ENCODE measurements around the gene NELL2. TPM values are rescaled to one million over a fixed set of nuclear protein-coding genes. Genes with fewer than 3 reads are reported as not detected.

NELL2 gene
- total and polyA plus RNA-seq, 4 donors: 0.09 to 0.42 (median 0.17) TPM; not detected in 1

DNA sequence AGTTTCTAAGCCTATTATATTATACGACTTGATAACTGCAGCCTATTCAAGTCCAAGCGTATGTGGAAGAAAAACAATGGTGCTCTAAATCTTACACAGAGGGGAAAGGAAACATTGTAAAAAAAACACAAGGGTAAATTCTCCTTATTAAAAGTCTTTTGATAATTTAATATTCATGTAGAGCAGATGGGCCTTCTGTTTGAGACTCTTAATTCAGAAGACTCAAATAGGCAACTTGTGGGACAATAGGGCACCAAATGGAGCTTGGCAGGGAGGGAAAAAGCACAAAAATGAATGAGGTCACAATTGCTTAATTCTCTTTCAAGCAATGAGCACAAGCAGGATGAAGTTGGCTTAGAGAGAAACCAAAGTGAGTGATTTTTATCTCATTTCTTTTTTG lies 159.4 kb downstream of the NELL2 start:
- no peaks in the 10 kb centered on the region for H3K27me3 ChIP-seq (ENCODE audit: control insufficient read depth in 4 of 4, insufficient read depth in 4 of 4, low read length in 3 of 4)
- DNase-seq (ENCODE audit: low spot score): no peak
- no peak for TF ChIP-seq FOXA2 (IDR thresholded peaks at IDR 0.05)
- TF ChIP-seq SP1 (IDR thresholded peaks at IDR 0.05): no peak
- TF ChIP-seq, protein P1, sequence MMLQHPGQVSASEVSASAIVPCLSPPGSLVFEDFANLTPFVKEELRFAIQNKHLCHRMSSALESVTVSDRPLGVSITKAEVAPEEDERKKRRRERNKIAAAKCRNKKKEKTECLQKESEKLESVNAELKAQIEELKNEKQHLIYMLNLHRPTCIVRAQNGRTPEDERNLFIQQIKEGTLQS (IDR thresholded peaks at IDR 0.05): no peak
- no peak for TF ChIP-seq TAF1 (conservative IDR thresholded peaks at IDR 0.05)
- no peak for TF ChIP-seq RAD21 (IDR thresholded peaks at IDR 0.05)
- no peak for TF ChIP-seq JUND (IDR thresholded peaks at IDR 0.05)
- TF ChIP-seq, protein P2, sequence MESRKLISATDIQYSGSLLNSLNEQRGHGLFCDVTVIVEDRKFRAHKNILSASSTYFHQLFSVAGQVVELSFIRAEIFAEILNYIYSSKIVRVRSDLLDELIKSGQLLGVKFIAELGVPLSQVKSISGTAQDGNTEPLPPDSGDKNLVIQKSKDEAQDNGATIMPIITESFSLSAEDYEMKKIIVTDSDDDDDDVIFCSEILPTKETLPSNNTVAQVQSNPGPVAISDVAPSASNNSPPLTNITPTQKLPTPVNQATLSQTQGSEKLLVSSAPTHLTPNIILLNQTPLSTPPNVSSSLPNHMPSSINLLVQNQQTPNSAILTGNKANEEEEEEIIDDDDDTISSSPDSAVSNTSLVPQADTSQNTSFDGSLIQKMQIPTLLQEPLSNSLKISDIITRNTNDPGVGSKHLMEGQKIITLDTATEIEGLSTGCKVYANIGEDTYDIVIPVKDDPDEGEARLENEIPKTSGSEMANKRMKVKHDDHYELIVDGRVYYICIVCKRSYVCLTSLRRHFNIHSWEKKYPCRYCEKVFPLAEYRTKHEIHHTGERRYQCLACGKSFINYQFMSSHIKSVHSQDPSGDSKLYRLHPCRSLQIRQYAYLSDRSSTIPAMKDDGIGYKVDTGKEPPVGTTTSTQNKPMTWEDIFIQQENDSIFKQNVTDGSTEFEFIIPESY (IDR thresholded peaks at IDR 0.05): no peak
- TF ChIP-seq EGR1 (IDR thresholded peaks at IDR 0.05; ENCODE audit: low read depth in 2 of 2): no peak
- TF ChIP-seq GABPA (IDR thresholded peaks at IDR 0.05 in 1 of 2, conservative IDR thresholded peaks at IDR 0.05 in 1 of 2): no peak
- WGBS: 92% methylated on average over 2 of the region's 2 CpGs
- no peaks in the 10 kb centered on the region for H3K4me1 ChIP-seq (ENCODE audit: control insufficient read depth in 4 of 4, insufficient read depth in 4 of 4, low read length in 3 of 4)
- H3K27ac ChIP-seq (ENCODE audit: low read depth in 1 of 2, low read length in 2 of 2): no peak overlapping the region
- H3K36me3 ChIP-seq (ENCODE audit: control insufficient read depth in 4 of 4, insufficient read depth in 3 of 4, low read depth in 1 of 4, low read length in 3 of 4): no peaks in the 10 kb centered on the region
- H3K9me3 ChIP-seq (ENCODE audit: control insufficient read depth in 4 of 4, low read length in 3 of 4): no peaks in the 10 kb centered on the region
- no peak overlapping the region for H3K9ac ChIP-seq (ENCODE audit: low read depth in 1 of 2, low read length in 2 of 2)
- no peak overlapping the region for H3K4me3 ChIP-seq (ENCODE audit: low read depth in 1 of 3, low read length in 3 of 3)

DNA sequence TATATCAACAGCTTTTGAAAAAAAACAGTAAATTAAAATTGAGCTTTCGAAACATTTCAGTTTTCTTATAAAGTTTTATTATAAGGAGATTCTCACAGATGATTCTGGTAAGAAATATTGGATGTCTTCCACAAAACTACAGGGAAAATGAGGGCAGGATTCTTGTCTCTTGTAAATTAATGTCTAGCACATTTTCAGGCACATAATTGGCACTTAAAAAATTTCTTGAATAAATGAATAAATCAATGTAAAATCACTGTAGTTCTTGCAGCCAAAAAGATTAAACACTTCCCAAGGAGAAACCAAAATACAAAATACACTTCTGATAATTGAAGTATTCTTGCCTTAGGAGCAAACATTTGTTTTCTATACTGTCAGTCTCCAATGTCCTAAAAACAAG lies 164.4 kb downstream of the NELL2 start:
- Histone ChIP-seq H3K36me3 (ENCODE audit: control insufficient read depth in 4 of 4, insufficient read depth in 3 of 4, low read depth in 1 of 4, low read length in 3 of 4) (no peaks in the 10 kb centered on the region), H3K4me1 (ENCODE audit: control insufficient read depth in 4 of 4, insufficient read depth in 4 of 4, low read length in 3 of 4) (no peaks in the 10 kb centered on the region), H3K27ac (ENCODE audit: low read depth in 1 of 2, low read length in 2 of 2) (no peak overlapping the region), H3K4me3 (ENCODE audit: low read depth in 1 of 3, low read length in 3 of 3) (no peak overlapping the region), H3K27me3 (ENCODE audit: control insufficient read depth in 4 of 4, insufficient read depth in 4 of 4, low read length in 3 of 4) (no peaks in the 10 kb centered on the region), H3K9me3 (ENCODE audit: control insufficient read depth in 4 of 4, low read length in 3 of 4) (no peaks in the 10 kb centered on the region), H3K9ac (ENCODE audit: low read depth in 1 of 2, low read length in 2 of 2) (no peak overlapping the region)
- 84% methylated on average over 1 of the region's 1 CpG for WGBS
- DNase-seq (ENCODE audit: low spot score): no peak
- no peak for TF ChIP-seq RAD21 (IDR thresholded peaks at IDR 0.05)
- TF ChIP-seq SP1 (IDR thresholded peaks at IDR 0.05): no peak
- TF ChIP-seq EGR1 (IDR thresholded peaks at IDR 0.05; ENCODE audit: low read depth in 2 of 2): no peak
- TF ChIP-seq NR2F2 (IDR thresholded peaks at IDR 0.05): no peak
- TF ChIP-seq HNF4A (conservative IDR thresholded peaks at IDR 0.05): no peak
- TF ChIP-seq HNF4G (IDR thresholded peaks at IDR 0.05): no peak

DNA sequence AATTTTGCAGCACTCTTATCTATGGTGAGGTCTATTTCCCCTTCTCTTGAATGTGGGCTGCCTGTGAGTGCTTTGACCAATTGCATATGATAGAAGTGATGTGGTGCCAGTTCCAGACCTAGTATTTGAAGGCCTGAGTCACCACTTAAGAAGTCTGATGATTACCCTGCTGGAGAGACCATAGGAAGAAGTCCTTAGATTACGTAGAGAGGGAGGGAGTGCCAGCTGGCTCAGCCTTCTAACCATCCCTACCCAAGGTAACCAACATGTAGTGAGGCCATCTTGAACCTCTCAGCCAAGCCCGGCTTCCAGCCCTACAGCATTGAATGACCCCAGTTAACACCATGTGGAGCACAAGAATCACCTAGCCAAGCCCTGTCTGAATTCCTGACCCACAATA lies 166.9 kb downstream of the NELL2 start:
- no peak for DNase-seq (ENCODE audit: low spot score)
- H3K27ac ChIP-seq (ENCODE audit: low read depth in 1 of 2, low read length in 2 of 2): no peak overlapping the region
- TF ChIP-seq HNF4A (conservative IDR thresholded peaks at IDR 0.05): no peak
- TF ChIP-seq RXRA (IDR thresholded peaks at IDR 0.05): no peak
- TF ChIP-seq YY1 (IDR thresholded peaks at IDR 0.05): no peak
- no peak for TF ChIP-seq NR2F2 (IDR thresholded peaks at IDR 0.05)
- no peak for TF ChIP-seq TAF1 (conservative IDR thresholded peaks at IDR 0.05)
- TF ChIP-seq, protein P2 (IDR thresholded peaks at IDR 0.05): no peak
- TF ChIP-seq, protein P3, sequence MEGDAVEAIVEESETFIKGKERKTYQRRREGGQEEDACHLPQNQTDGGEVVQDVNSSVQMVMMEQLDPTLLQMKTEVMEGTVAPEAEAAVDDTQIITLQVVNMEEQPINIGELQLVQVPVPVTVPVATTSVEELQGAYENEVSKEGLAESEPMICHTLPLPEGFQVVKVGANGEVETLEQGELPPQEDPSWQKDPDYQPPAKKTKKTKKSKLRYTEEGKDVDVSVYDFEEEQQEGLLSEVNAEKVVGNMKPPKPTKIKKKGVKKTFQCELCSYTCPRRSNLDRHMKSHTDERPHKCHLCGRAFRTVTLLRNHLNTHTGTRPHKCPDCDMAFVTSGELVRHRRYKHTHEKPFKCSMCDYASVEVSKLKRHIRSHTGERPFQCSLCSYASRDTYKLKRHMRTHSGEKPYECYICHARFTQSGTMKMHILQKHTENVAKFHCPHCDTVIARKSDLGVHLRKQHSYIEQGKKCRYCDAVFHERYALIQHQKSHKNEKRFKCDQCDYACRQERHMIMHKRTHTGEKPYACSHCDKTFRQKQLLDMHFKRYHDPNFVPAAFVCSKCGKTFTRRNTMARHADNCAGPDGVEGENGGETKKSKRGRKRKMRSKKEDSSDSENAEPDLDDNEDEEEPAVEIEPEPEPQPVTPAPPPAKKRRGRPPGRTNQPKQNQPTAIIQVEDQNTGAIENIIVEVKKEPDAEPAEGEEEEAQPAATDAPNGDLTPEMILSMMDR (IDR thresholded peaks at IDR 0.05; ENCODE audit: low read depth, low read length, missing input control): no peak
- TF ChIP-seq, protein P4, sequence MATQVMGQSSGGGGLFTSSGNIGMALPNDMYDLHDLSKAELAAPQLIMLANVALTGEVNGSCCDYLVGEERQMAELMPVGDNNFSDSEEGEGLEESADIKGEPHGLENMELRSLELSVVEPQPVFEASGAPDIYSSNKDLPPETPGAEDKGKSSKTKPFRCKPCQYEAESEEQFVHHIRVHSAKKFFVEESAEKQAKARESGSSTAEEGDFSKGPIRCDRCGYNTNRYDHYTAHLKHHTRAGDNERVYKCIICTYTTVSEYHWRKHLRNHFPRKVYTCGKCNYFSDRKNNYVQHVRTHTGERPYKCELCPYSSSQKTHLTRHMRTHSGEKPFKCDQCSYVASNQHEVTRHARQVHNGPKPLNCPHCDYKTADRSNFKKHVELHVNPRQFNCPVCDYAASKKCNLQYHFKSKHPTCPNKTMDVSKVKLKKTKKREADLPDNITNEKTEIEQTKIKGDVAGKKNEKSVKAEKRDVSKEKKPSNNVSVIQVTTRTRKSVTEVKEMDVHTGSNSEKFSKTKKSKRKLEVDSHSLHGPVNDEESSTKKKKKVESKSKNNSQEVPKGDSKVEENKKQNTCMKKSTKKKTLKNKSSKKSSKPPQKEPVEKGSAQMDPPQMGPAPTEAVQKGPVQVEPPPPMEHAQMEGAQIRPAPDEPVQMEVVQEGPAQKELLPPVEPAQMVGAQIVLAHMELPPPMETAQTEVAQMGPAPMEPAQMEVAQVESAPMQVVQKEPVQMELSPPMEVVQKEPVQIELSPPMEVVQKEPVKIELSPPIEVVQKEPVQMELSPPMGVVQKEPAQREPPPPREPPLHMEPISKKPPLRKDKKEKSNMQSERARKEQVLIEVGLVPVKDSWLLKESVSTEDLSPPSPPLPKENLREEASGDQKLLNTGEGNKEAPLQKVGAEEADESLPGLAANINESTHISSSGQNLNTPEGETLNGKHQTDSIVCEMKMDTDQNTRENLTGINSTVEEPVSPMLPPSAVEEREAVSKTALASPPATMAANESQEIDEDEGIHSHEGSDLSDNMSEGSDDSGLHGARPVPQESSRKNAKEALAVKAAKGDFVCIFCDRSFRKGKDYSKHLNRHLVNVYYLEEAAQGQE (IDR thresholded peaks at IDR 0.05): no peak
- TF ChIP-seq RAD21 (IDR thresholded peaks at IDR 0.05): no peak
- TF ChIP-seq, protein P1 (IDR thresholded peaks at IDR 0.05): no peak
- no peak for TF ChIP-seq JUND (IDR thresholded peaks at IDR 0.05)
- TF ChIP-seq GABPA (IDR thresholded peaks at IDR 0.05 in 1 of 2, conservative IDR thresholded peaks at IDR 0.05 in 1 of 2): no peak
- TF ChIP-seq EGR1 (IDR thresholded peaks at IDR 0.05; ENCODE audit: low read depth in 2 of 2): no peak

More for the DNA sequence above, 166.9 kb downstream of the NELL2 start:
- Histone ChIP-seq H3K36me3 (ENCODE audit: control insufficient read depth in 4 of 4, insufficient read depth in 3 of 4, low read depth in 1 of 4, low read length in 3 of 4) (no peaks in the 10 kb centered on the region), H3K27me3 (ENCODE audit: control insufficient read depth in 4 of 4, insufficient read depth in 4 of 4, low read length in 3 of 4) (no peaks in the 10 kb centered on the region), H3K4me1 (ENCODE audit: control insufficient read depth in 4 of 4, insufficient read depth in 4 of 4, low read length in 3 of 4) (no peaks in the 10 kb centered on the region), H3K9me3 (ENCODE audit: control insufficient read depth in 4 of 4, low read length in 3 of 4) (no peaks in the 10 kb centered on the region), H3K4me3 (ENCODE audit: low read depth in 1 of 3, low read length in 3 of 3) (no peak overlapping the region), H3K9ac (ENCODE audit: low read depth in 1 of 2, low read length in 2 of 2) (no peak overlapping the region)
- WGBS: 92% methylated on average over 2 of the region's 2 CpGs

Measured in liver (tissue), 9 donors.